Endothelial cell of umbilical vein (primary cell): ENCODE measurements around the gene KRT17.

Experiments used
- CTCF ChIP-seq, 2 donors: IDR thresholded peaks; 1 replicate in 1 of 2; 2 replicates in 1 of 2; pipeline ENCODE4 v1.5.1; 2011; ENCODE audit warnings: low read length in 2 of 2, mild to moderate bottlenecking in 2 of 2, moderate library complexity in 2 of 2, control low read depth in 1 of 2, inconsistent platforms in 1 of 2, low read depth in 1 of 2; ENCODE audit not compliant: insufficient read depth in 1 of 2; ENCODE audit errors: extremely low read depth in 1 of 2
- MAX ChIP-seq: IDR thresholded peaks from 2 replicates; pipeline ENCODE4 v1.6.1; 2011; ENCODE audit not compliant: insufficient read depth, insufficient read length

- TF ChIP-seq MAX, result no peak
- no peak for TF ChIP-seq CTCF (IDR thresholded peaks at IDR 0.05; ENCODE audit: extremely low read depth in 1 of 2, insufficient read depth in 1 of 2, low read depth in 1 of 2, low read length in 2 of 2)
These were observed 39.2 kb upstream of the KRT17 start for GRCh38 chr17:41663451-41664171.
